ENCODE measurements around the gene TPCN1.

- TF ChIP-seq CTCF (conservative IDR thresholded peaks at IDR 0.05; ENCODE audit: low read depth in 2 of 2) (no peak), EZH2 (IDR thresholded peaks at IDR 0.05; ENCODE audit: low read depth, unreplicated experiment) (no peak), POLR2AphosphoS5 (IDR thresholded peaks at IDR 0.05; ENCODE audit: low read depth) (no peak), REST (IDR thresholded peaks at IDR 0.05; ENCODE audit: unreplicated experiment) (no peak), EZH2phosphoT487 (IDR thresholded peaks at IDR 0.05; ENCODE audit: unreplicated experiment) (no peak), JUNB (IDR thresholded peaks at IDR 0.05; ENCODE audit: unreplicated experiment) (no peak), ETS1 (IDR thresholded peaks at IDR 0.05) (no peak), CREB1 (CRISPR knock-in tag; IDR thresholded peaks at IDR 0.05; ENCODE audit: low read depth) (no peak), ZNF114 (CRISPR knock-in tag; IDR thresholded peaks at IDR 0.05) (no peak), STAT1 (IDR thresholded peaks at IDR 0.05; ENCODE audit: unreplicated experiment) (no peak)
Observed at GRCh38 chr12:113204804-113205203, 16.5 kb upstream of the TPCN1 start.
